ENCODE data around the gene ABCC1.

DNA sequence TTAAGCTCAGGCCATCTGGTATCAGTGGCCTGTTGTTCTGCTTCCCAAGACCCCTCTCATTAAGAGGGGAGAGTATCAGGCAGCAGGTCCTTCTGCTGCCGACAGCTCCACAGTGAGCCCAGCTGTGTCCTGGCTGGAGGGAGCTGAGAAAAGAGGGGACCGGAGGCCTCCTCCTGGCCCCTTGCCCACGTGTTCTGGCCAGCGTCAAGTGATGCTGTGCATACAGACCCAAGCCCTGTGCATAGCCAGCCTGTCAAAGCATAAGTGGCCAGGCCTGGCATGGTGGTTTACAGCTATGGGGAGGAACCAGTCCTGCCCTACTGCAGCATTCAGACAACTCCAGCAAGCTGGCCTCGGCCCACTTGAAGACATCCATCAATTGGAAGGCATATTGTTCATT, 225.9 kb downstream of the ABCC1 start:
- TF ChIP-seq CTCF (IDR thresholded peaks at IDR 0.05) (no peak), POLR2A (IDR thresholded peaks at IDR 0.05) (no peak)
